GM12891 (cell line): ENCODE measurements around the gene LPO.

Source experiments
- POLR2A ChIP-seq: IDR thresholded peaks from 2 replicates; pipeline ENCODE4 v1.6.1; 2011; ENCODE audit warnings: low read depth, low read length, control low read depth
- POLR2AphosphoS5 ChIP-seq: IDR thresholded peaks from 2 replicates; pipeline ENCODE4 v1.6.1; 2011; ENCODE audit warnings: low read depth, low read length, control low read depth
- SPI1 ChIP-seq: IDR thresholded peaks from 2 replicates; pipeline ENCODE4 v1.6.1; 2011; ENCODE audit warnings: low read depth, low read length, control low read depth
- TAF1 ChIP-seq: IDR thresholded peaks from 2 replicates; pipeline ENCODE4 v1.6.1; 2011; ENCODE audit warnings: low read depth, low read length, control low read depth

DNA sequence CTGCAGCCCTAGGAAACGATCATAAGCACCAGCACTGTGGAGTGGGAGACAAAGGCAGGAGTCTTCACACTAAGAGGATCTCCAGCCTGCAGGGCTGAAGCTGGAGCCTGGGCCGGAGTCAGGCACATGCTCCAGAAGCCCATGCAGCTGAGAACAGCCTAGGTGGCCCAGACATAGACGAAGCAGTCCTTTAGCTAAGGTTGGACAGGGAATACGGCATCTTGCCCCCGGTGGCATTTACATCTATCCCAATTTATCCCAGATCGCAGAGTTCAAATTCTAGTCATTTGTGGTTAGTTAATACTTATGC is 76.3 kb downstream of the LPO start:
- TF ChIP-seq POLR2AphosphoS5 (no peak), SPI1 (no peak), POLR2A (no peak), TAF1 (no peak)
